ENCODE data around the gene DBNL. TPM values are rescaled to one million over a fixed set of nuclear protein-coding genes. Genes with fewer than 3 reads are reported as not detected.

DBNL gene
- total RNA-seq, 2 donors from 2014 or later: 91.1 to 104 TPM

DNA sequence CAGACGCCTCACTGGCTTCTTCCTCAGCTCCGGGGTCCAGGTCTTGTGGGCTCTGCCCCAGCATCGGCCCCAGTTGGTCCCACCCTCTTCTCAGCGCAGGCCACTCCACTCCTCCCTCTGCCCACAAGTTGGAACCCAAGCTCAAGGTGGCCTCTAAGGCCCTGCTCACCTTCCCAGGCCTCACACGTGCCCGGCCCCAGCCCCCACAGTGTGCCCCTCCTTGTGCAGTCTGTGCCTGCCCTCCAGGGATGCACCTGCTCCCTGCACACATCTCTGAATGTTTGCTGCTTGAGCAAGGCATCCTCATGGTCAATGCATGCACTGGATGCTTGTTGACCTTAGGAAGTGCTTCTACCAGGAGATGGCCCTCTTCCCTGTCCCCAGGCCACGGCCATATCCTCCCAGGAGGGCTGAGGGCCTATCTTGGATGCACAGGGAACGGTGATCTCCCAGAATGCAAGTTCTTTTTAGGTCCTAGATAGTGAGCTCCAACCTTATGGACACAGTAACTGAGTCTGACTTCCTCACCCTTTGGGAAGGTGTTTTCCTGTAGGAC, 51.9 kb downstream of the DBNL start:
- Mint-ChIP-seq H3K27ac (peak overlapping the region; percentile 65), H3K27me3 (peaks cover 13% of the 10 kb centered on the region), H3K4me3 (no peak overlapping the region), H3K4me1 (peaks cover 10% of the 10 kb centered on the region), H3K36me3 (ENCODE audit: low read depth) (no peaks in the 10 kb centered on the region)
- ATAC-seq: no peak
- no peaks in the 10 kb centered on the region for H3K9me3 ChIP-seq (ENCODE audit: control insufficient read depth, low read length, poor library complexity, severe bottlenecking)
- no peak for DNase-seq

DNA sequence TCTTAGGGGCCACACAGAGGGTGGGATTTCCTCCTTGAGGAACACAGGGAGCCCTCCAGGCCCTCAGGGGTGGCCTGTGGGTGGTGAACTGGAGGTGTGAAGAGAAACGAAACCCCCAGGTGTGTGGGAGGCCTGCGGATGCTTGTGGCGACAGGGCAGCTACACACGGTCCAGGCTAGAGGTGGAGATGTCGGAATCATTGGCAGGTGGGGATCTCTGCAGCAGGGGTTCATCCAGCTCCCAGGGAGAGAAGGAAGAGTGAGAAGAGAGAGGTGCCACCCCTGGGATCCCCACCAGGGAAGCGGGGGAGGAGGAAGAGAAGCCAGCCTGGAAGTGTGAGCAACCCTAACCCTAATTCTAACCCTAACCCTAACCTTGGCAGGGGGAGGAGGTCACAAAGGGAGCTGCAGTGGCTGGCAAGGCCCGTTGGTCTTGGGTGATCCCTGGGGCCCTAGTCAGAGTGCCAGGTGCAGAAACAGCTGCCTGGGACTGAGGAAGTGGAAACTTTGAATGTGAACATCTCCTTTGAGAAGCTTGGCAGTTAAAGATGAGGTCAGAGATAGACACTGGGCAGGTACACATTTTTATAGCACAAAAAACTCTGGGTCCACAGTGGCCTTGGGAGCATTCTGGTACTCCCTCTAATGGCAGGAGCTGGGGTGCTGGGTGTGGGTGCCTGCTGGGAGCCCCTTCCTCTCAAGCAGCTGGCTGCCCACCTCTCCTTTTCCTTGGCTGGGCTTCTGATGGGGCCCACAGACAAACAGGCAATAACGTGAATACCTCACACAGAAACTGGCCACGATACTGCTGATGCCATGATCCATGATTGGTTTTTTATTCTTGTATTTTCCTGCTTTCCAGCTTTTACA, 52.8 kb downstream of the DBNL start:
- DNase-seq (no peak), ATAC-seq (peak; percentile 32)
- H3K4me1 Mint-ChIP-seq: peaks cover 10% of the 10 kb centered on the region
- no peaks in the 10 kb centered on the region for H3K36me3 Mint-ChIP-seq (ENCODE audit: low read depth)
- no peak overlapping the region for H3K4me3 Mint-ChIP-seq
- no peaks in the 10 kb centered on the region for H3K9me3 ChIP-seq (ENCODE audit: control insufficient read depth, low read length, poor library complexity, severe bottlenecking)
- H3K27ac Mint-ChIP-seq: peak overlapping the region; percentile 65
- H3K27me3 Mint-ChIP-seq: peaks cover 16% of the 10 kb centered on the region

DNA sequence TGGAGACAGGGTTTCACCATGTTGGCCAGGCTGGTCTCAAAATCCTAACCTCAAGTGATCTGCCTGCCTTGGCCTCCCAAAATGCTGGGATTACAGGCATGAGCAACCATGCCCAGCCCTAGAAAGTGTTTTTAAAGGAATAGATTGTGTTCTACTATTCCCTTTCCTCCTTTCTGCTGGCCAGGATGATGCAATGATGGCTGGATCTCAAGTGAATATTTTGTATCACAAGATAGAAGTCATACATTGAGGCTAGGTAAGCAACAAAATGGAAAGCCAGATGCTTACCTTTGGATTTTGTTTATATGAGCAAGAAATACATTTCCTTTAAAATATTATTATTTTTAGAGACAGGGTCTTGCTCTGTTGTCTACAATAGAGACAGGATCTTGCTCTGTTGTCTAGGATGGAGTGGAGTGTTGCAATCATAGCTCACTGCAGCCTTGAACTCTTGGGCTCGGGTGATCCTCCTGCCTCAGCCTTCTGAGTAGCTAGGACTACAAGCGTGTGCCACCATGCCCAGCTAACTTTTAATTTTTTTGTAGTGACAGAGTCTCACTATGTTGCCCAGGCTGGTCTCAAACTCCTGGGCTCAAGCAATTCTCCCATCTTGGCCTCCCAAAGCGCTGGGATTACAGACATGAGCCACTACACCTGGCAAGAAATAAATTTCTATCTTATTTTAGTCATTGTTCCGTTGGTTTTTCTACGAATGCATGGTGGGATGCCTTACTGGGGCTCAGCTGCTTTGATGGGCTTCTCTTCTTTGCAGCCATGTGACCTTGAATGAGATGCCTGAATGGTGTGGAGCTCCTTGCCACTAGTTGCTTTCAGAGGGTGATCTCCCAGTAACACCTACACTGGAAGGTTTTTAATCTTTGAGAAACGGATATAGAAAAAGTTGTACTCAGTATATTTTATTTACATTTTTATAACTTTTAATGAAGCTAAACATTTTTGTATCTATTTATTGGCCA, 53.9 kb downstream of the DBNL start:
- Mint-ChIP-seq H3K27ac (no peak overlapping the region), H3K36me3 (ENCODE audit: low read depth) (no peaks in the 10 kb centered on the region), H3K4me1 (peaks cover 10% of the 10 kb centered on the region), H3K27me3 (peaks cover 27% of the 10 kb centered on the region), H3K4me3 (no peak overlapping the region)
- no peaks in the 10 kb centered on the region for H3K9me3 ChIP-seq (ENCODE audit: control insufficient read depth, low read length, poor library complexity, severe bottlenecking)
- no peak for ATAC-seq
- DNase-seq: no peak

DNA sequence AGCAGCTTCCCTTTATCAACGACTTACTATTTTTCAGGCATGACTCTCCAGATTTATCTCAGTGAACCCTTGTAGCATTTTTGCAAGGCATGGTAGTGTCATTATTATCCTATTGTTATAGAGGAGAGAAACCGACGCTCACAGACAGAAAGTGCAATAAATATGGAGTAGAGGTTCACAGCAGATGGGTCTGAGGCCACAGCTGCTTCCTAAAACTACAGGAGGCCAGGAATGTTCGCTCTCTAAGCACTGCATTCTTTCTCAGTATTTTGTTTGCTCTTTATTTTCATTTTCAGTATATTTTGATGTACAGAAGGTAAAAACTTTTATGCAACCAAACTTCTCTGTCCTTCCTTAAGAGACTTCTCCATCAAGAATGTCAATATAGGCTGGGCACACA, 55.2 kb downstream of the DBNL start:
- no peaks in the 10 kb centered on the region for H3K36me3 Mint-ChIP-seq (ENCODE audit: low read depth)
- no peak overlapping the region for H3K27ac Mint-ChIP-seq
- ATAC-seq (no peak), DNase-seq (no peak)
- H3K4me1 Mint-ChIP-seq: peaks cover 9% of the 10 kb centered on the region
- H3K4me3 Mint-ChIP-seq: no peak overlapping the region
- peaks cover 29% of the 10 kb centered on the region for H3K27me3 Mint-ChIP-seq
- no peaks in the 10 kb centered on the region for H3K9me3 ChIP-seq (ENCODE audit: control insufficient read depth, low read length, poor library complexity, severe bottlenecking)

DNA sequence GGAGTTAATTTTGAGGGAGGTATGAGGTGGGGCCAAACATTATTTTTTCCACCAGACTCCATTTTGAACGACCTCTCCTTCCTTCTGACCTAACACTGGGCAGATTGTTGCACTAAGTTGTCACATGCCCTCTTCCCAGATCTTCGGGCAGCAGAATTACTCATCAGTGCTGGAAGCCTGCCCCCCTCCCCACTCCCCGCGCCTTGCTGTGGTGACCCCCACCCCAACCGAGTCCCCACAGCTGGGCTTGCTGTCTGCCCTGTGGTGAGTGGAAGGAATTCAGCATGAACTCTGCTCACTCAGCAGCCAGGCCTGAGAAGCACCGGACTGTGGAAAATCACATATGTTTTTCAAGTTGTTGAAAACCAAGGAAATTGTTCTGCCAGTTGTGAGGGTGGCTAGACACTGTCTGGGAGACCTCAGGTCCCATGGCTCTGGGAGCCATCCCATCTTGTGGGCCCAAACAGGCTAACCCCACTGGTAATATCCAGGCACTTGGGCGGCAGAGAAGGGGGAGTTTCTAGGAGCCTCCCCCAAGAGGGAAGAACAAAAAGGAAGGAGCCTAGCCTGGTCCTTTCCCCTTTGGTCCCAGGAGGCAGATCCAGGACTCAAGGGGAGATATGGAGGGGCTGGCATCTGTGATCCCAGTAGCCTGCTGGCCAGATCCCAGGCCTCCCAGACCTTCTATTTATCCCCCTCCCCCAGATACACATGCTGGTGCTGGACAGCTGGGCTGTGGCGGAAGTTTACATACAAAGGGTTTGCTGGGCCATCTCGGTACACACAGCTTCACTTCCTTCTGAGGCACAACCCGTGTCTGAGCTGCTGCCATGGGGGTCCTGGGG, 56.2 kb downstream of the DBNL start:
- no peak for DNase-seq
- H3K4me3 Mint-ChIP-seq: no peak overlapping the region
- no peak for ATAC-seq
- H3K9me3 ChIP-seq (ENCODE audit: control insufficient read depth, low read length, poor library complexity, severe bottlenecking): no peaks in the 10 kb centered on the region
- H3K4me1 Mint-ChIP-seq: peaks cover 10% of the 10 kb centered on the region
- H3K27ac Mint-ChIP-seq: no peak overlapping the region
- H3K27me3 Mint-ChIP-seq: peaks cover 37% of the 10 kb centered on the region
- H3K36me3 Mint-ChIP-seq (ENCODE audit: low read depth): peaks cover 2% of the 10 kb centered on the region

DNA sequence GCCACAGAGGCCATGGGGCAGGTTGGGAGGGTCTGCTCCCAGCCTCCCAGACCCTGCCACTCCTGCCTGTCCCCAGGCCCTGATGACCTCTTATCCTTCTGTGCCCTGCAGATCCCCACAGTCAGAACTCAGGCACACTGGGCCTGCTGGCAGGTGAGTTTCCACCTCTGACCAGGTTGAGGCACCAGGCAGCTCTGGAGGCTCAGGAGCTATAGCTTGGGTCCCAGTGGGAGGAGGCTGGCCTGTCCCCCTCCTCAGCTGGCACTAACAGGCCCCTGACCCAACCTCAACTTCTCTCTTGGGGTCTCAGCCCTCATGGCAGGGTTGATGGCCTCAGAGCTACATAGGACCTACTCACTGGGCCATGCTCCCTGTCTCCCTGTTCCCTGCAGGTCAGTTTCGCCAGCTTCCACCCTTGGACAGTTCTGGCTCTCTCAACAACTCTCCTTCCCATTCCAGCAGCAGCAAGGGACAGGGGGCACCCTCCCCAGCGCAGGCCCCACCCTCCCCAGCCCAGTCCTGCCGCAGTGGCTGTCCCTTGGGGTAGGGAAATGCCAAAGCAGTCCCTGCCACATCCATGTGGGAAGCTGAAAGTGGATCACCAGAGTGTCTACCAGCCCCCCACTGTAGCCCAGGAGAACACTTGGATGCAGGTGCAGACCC, 56.9 kb downstream of the DBNL start:
- peaks cover 13% of the 10 kb centered on the region for H3K4me1 Mint-ChIP-seq
- DNase-seq (no peak), ATAC-seq (no peak)
- H3K27me3 Mint-ChIP-seq: peaks cover 43% of the 10 kb centered on the region
- no peaks in the 10 kb centered on the region for H3K9me3 ChIP-seq (ENCODE audit: control insufficient read depth, low read length, poor library complexity, severe bottlenecking)
- H3K27ac Mint-ChIP-seq: no peak overlapping the region
- no peak overlapping the region for H3K4me3 Mint-ChIP-seq
- peaks cover 5% of the 10 kb centered on the region for H3K36me3 Mint-ChIP-seq (ENCODE audit: low read depth)

DNA sequence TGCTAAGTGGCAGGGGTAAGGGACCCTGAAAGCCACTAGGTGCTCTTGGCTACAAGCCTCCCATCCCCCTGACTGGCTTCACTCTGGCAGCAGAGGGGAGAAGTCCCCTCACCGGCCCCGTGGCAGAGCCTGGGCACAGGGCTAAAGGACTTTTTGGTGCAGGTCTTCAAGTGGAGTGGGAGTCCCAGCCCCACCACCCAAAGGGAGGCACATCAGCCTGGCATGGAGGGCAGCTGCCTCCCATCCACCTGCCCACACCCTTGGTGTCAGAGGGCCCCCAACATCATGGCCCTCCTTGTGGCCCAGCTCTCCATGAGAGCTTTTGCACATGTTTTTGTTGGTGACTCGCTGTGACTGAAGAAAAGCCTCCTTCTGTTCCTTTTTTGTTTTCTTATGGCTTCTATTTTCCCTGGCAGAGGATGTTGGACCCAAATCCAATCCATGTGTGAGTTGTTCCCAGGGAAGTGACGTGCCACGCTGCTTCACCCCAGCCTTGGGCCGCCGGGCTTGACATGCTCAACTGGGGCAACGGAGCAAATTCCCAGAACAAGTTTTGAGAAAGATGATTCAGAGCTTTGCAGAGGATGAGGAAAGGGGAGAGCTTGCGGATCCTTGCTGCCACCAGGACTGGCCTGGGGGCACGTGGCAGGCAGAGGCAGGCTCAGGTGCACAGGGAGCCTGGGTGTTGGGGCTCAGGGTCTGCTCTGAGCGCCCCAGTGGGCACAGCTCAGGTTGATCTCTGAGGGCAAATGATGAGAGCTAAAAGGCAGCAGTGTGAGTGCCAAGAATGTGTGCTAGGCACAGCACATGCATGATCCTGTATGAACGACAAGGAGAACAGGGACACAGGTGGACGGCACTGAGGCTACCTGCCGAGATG, 57.7 kb downstream of the DBNL start:
- no peak overlapping the region for H3K4me3 Mint-ChIP-seq

DNA sequence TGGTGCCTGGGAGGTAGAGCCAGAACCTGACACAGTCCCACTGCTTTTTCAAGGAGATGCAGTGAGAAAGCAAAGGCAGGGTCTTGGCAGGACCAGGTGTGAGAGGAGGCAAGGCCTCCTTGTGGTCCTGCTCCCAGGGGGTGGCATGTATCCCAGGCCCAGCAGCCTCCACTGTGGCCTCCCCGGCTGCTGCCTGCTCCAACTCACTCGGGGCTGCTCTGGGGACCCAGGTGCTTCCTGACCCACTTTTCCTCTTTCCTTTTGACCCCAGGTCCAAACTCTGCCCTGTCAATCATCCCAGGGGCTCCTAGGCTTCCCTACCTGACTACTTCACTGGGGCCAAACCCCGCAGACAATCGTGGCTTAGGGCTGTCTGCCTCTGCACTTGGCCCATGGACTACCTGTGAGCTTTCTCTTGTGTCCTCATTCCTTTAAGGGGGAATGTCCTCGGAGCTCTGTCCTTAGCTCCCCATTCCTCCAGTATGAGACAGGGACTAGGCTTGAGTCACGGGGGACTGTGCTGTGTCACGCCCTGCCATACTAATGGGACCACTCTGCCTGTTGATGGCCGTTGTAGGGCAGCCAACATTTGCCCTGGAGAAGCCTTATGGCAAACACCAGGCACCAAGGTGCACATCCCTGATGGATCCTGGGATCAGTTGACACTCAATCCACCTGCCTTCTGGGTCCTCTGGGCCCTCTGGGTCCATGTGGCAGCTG, 58.5 kb downstream of the DBNL start:
- H3K27me3 Mint-ChIP-seq: peaks cover 37% of the 10 kb centered on the region
- H3K4me1 Mint-ChIP-seq: peaks cover 7% of the 10 kb centered on the region
- H3K36me3 Mint-ChIP-seq (ENCODE audit: low read depth): peaks cover 5% of the 10 kb centered on the region
- H3K27ac Mint-ChIP-seq: no peak overlapping the region
- H3K4me3 Mint-ChIP-seq: peak overlapping the region; percentile 78
- DNase-seq (no peak), ATAC-seq (no peak)
- no peaks in the 10 kb centered on the region for H3K9me3 ChIP-seq (ENCODE audit: control insufficient read depth, low read length, poor library complexity, severe bottlenecking)

More for the DNA sequence above, 57.7 kb downstream of the DBNL start:
- ATAC-seq (no peak), DNase-seq (no peak)
- H3K27ac Mint-ChIP-seq: no peak overlapping the region
- H3K36me3 Mint-ChIP-seq (ENCODE audit: low read depth): peaks cover 5% of the 10 kb centered on the region
- H3K9me3 ChIP-seq (ENCODE audit: control insufficient read depth, low read length, poor library complexity, severe bottlenecking): no peaks in the 10 kb centered on the region
- peaks cover 37% of the 10 kb centered on the region for H3K27me3 Mint-ChIP-seq
- peaks cover 7% of the 10 kb centered on the region for H3K4me1 Mint-ChIP-seq

DNA sequence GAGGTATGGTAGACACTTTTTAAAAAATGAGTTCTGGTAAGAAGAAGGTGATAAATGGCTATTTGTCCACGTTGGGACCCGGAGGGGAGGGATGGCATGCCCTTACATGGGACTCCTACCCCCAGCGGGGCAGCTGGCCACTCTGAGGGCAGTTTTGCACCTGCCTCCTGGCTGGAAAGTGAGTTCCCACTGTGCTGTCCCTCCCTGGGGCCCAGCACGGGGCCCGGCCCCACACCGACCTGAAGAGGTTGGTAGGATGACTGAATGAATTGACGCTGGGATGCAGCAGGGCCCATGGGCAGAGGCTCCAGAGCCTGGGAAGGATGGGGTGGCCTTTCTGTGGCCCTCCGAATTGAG, 59.0 kb downstream of the DBNL start:
- H3K9me3 ChIP-seq (ENCODE audit: control insufficient read depth, low read length, poor library complexity, severe bottlenecking): no peaks in the 10 kb centered on the region
- H3K27me3 Mint-ChIP-seq: peaks cover 37% of the 10 kb centered on the region
- peak overlapping the region; percentile 78 for H3K4me3 Mint-ChIP-seq
- DNase-seq: no peak
- ATAC-seq: no peak
- peaks cover 5% of the 10 kb centered on the region for H3K36me3 Mint-ChIP-seq (ENCODE audit: low read depth)
- H3K27ac Mint-ChIP-seq: no peak overlapping the region
- H3K4me1 Mint-ChIP-seq: peaks cover 7% of the 10 kb centered on the region

DNA sequence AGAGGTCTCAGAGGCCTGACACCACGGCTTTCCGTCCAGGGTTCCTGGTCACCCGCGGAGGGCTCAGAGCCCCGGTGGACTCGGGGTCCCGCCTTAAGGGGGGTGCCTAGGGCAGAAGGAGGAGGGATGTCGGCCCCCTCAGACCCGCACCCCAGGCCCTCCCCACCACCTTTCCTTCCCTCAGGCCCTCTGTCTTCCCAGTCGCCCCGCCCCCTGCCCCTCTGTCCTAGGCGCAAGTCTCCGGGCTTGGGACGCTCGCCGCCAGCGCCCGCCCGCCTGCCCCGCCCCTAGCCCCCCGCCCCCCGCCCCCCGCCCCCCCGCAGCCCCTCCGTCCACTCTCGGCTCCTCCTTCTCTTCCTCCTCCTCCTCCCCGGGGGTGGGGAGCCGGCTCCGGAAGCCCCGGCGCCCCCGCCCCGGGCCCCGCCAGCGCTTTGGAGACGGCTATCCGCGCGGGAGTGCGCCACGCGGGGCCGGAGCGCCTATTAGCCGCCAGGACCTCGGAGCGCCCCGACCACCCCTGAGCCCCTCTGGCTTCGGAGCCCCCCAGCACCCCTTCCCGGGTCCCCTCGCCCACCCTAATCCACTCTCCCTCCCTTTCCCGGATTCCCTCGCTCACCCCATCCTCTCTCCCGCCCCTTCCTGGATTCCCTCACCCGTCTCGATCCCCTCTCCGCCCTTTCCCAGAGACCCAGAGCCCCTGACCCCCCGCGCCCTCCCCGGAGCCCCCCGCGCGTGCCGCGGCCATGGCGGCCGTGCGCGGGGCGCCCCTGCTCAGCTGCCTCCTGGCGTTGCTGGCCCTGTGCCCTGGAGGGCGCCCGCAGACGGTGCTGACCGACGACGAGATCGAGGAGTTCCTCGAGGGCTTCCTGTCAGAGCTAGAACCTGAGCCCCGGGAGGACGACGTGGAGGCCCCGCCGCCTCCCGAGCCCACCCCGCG, 59.7 kb downstream of the DBNL start, which contains the start of gene AEBP1:
AEBP1 (plus strand) TSS at position 423 of the 937 bp plus-strand sequence; CDS start at position 744, 321 bp downstream.
- ATAC-seq: peak; percentile 52
- Mint-ChIP-seq H3K4me1 (peaks cover 7% of the 10 kb centered on the region), H3K27me3 (peaks cover 37% of the 10 kb centered on the region), H3K36me3 (ENCODE audit: low read depth) (peaks cover 5% of the 10 kb centered on the region), H3K4me3 (peak within 1 kb of the TSS; percentile 78), H3K27ac (no peak within 1 kb of the TSS)
- no peaks in the 10 kb centered on the region for H3K9me3 ChIP-seq (ENCODE audit: control insufficient read depth, low read length, poor library complexity, severe bottlenecking)
- peak in 1 of 3 donors; percentile 13 for DNase-seq

All from T-helper 17 cell (primary cell).